Middle frontal gyrus (tissue), 1 donor: ENCODE data around the gene DDX10.
"Not testable (repeated sequence)": the region's sequence is repeated elsewhere in the genome, so short reads cannot be mapped to it uniquely, and the experiment has no call there.

Experiments
- DNase-seq: peaks from one replicate; pipeline ENCODE4 v3.0.0-alpha.2; 2015; ENCODE audit warnings: low spot score; ENCODE audit errors: extremely low spot score

DDX10 gene

GRCh38 chr11:108715239-108715638 lies 50.4 kb downstream of the DDX10 start:
- no peak for DNase-seq

GRCh38 chr11:108718466-108718865 lies 53.6 kb downstream of the DDX10 start:
- no peak for DNase-seq

- no peak for DNase-seq
Observed at GRCh38 chr11:108724974-108725689, 60.3 kb downstream of the DDX10 start.

- no peak for DNase-seq
Observed at GRCh38 chr11:108726077-108726800, 61.4 kb downstream of the DDX10 start.

GRCh38 chr11:108727665-108728064 lies 62.8 kb downstream of the DDX10 start:
- DNase-seq = no peak

- DNase-seq = no peak
Observed at GRCh38 chr11:108729227-108729871, 64.5 kb downstream of the DDX10 start.

GRCh38 chr11:108732395-108732794 lies 67.5 kb downstream of the DDX10 start:
- DNase-seq = no peak

GRCh38 chr11:108733479-108734116 lies 68.7 kb downstream of the DDX10 start:
- DNase-seq = no peak

GRCh38 chr11:108734283-108734682 lies 69.4 kb downstream of the DDX10 start:
- DNase-seq = no peak

GRCh38 chr11:108734956-108735559 lies 70.2 kb downstream of the DDX10 start:
- no peak for DNase-seq

GRCh38 chr11:108740132-108740531 lies 75.3 kb downstream of the DDX10 start:
- not testable (repeated sequence) for DNase-seq

GRCh38 chr11:108743851-108744250 lies 79.0 kb downstream of the DDX10 start:
- DNase-seq = no peak

- no peak for DNase-seq
Observed at GRCh38 chr11:108748968-108749367, 84.1 kb downstream of the DDX10 start.

- DNase-seq = no peak
Observed at GRCh38 chr11:108751444-108751843, 86.6 kb downstream of the DDX10 start.

- DNase-seq = no peak
Observed at GRCh38 chr11:108752297-108752751, 87.5 kb downstream of the DDX10 start.

- DNase-seq = no peak
Observed at GRCh38 chr11:108754901-108755625, 90.2 kb downstream of the DDX10 start.

- DNase-seq = no peak
Observed at GRCh38 chr11:108757630-108758029, 92.8 kb downstream of the DDX10 start.

GRCh38 chr11:108758458-108758857 lies 93.6 kb downstream of the DDX10 start:
- no peak for DNase-seq

GRCh38 chr11:108766596-108767173 lies 101.8 kb downstream of the DDX10 start:
- DNase-seq = no peak

- DNase-seq = no peak
Observed at GRCh38 chr11:108768370-108768769, 103.5 kb downstream of the DDX10 start.
